ENCODE results near the gene SSR2. TPM values are rescaled to one million over a fixed set of nuclear protein-coding genes. Genes with fewer than 3 reads are reported as not detected.
"Not testable (repeated sequence)": the region's sequence is repeated elsewhere in the genome, so short reads cannot be mapped to it uniquely, and the experiment has no call there.

Gene SSR2
- total RNA-seq, 1 donor from 2014 or later, result 323 TPM

- peak in 1 of 2 donors; percentile 34 for DNase-seq (ENCODE audit: low read depth in 2 of 2)
These were observed 28.0 kb upstream of the SSR2 start for GRCh38 chr1:156048663-156049258.

DNA sequence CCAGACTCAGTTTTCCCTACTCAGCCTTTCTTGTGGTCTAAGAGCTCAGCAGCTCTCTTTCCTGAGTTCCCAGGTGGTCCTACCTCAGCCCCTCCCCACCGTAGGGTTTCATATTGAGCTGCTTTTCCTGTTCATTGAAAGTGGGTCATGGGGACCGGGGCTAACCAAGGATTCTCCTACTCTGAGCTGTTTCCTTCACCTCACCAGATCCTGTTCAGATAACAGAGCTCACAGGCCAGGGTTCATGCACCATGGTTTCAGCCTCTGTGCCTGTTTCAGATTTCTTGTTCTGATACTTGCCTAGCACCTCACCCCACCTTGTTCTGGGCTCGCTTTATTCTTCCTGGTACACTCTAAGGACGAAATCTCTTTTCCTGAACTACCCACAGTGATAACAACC, 24.3 kb upstream of the SSR2 start:
- no peak for DNase-seq (ENCODE audit: low read depth in 2 of 2)

GRCh38 chr1:156042828-156043227, 22.1 kb upstream of the SSR2 start:
- no peak for DNase-seq (ENCODE audit: low read depth in 2 of 2)

DNA sequence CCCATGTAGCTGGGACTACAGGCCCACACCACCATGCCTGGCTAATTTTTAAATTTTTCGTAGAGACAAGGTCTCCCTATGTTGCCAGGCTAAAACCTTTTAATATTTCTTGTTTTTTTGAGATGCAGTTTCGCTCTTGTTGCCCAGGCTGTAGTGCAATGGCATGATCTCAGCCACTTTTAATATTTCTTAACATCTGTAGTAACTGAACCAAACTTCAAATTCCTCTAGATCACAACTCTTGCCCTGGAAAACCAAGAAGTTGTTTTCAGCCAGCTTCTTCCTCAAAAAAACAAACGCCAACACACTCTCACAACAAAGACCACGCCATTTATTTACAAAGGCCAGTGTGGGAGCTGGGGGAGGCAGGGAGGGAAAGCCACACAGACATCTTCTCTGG, 14.2 kb upstream of the SSR2 start:
- DNase-seq (ENCODE audit: low read depth in 2 of 2), result not testable (repeated sequence)

DNA sequence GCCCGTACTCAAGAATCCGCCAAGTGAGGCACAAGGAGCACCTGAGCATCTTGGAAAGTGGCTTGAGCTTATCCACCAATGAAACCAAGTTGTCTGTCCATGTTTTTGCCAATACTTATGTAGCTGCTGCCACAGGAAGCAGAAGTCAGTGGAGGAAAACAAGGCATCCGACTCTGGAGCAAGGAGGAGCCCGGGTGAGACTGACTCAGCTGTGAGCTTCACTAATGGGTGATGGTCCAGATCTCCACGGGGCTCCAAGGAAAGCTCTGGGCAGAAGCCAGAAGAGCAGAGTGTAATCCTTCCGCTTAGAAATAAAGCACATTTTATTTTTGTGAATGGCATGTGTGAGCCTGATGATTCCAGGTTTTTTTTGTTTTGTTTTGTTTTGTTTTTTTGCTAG, 12.3 kb upstream of the SSR2 start:
- peak in 1 of 2 donors; percentile 53 for DNase-seq (ENCODE audit: low read depth in 2 of 2)

DNA sequence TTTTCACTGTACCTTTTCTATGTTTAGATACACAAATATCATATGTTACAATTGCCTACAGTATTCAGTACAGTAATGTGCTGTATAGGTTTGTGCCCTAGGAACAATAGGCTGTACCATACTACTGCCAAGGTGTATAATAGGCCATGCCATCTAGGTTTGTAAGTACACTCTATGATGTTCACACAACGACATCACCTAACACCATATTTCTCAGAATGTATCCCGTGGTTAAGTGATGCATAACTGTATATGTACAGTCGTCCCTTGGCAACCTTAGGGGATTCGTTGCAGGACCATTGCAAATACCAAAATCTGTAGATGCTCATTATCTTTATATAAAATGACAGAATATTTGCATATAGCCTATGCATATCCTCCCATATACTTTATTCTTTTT, 5.8 kb upstream of the SSR2 start:
- DNase-seq (ENCODE audit: low read depth in 2 of 2), result no peak

DNA sequence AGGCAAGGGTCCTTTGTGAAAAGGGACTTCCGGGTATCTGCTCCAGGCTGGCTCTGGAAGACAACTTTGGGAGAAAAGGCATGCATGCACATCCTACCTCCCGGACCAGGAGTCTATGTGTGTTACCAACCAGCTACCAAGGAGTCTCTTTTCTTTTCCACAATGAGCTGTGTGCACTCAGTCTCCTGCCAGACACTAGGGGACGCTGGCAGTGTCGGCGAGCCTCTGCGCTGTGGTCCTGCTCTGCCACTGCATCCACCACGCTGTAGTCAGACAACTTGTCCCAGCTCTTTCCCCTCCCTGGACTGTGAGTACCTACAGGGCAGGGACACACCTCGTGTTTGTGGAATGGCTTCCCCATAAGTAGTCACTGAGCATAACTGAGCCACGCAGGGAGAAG, 5.1 kb upstream of the SSR2 start:
- DNase-seq (ENCODE audit: low read depth in 2 of 2), result peak; percentile 52 to 76

DNA sequence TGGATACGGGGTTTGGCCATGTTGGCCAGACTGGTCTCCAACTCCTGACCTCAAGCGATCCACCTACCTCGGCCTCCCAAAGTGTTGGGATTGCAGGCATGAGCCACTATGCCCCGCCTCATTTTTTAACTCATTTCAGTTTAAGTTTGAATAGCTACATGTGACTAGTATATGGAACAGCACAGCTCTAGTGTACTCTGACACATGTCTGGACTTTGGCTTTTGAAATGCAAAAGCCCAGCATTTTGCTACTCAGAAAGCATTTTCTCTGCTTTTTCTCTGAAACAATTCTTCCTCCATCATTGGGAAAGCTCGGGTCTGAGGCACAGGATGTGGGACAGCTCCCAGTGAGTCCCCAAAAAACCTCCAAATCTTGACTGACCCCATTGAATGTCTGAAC, 4.0 kb upstream of the SSR2 start:
- DNase-seq (ENCODE audit: low read depth in 2 of 2), result no peak

- DNase-seq (ENCODE audit: low read depth in 2 of 2), result no peak
These were observed 1.2 kb upstream of the SSR2 start for GRCh38 chr1:156021954-156022353.

DNA sequence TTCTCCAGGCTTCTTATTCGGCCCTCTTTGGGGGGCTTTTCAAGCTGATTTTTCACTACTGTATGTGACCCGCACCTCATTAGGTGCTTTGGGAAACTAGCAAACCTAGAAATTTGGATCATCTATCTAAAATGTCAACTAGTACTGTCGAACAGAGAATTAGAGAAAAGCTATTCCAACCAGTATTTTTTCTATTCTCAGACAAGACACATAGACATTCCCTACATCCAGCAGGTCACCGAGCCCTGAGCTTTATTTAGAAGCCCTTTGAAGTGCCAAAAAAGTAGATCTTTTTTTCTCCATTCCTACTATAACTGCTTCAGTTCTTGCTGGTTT, 310 bp upstream of the SSR2 start:
- no peak for DNase-seq (ENCODE audit: low read depth in 2 of 2)

GRCh38 chr1:156019946-156020292, 832 bp downstream of the SSR2 start:
- DNase-seq (ENCODE audit: low read depth in 2 of 2), result no peak

- no peak for DNase-seq (ENCODE audit: low read depth in 2 of 2)
These were observed 5.9 kb downstream of the SSR2 start for GRCh38 chr1:156014829-156015228.

DNA sequence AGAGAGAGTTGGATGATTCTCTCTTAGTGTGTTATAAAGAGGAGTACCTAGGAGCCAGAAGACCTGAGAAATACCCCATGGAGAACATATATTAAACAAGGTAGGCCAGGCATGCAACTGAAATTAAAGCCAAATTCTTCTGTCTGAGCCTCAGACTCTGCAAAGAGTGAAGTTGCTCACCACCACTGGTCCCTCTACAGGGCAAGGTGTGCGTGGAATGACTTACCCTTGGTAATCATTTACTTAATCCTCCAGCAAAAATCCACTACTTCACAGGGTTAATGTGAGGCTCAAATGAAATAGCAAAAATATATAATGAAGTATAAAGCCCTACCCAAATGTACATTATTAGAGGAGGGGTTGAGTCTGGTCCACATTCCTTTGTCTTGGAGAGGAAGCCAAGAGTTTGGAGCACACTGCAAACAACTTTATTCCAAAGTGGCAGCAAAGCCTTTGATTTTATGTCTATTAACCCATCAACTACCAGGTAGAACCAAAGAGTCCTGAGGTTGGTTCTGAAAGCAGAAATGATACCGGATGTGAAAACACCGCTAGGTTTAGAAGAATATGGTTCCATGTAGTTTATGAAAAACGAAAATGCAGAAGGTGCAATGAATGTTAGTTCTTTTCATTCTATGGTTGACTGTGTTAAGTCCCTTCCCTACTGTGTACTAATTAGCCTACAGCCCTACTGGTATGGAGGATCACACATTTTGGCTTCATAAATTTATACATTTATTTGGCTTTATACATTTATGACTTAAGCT, 8.5 kb downstream of the SSR2 start:
- no peak for DNase-seq (ENCODE audit: low read depth in 2 of 2)

- DNase-seq (ENCODE audit: low read depth in 2 of 2), result no peak
These were observed 11.3 kb downstream of the SSR2 start for GRCh38 chr1:156009404-156009803.

- DNase-seq (ENCODE audit: low read depth in 2 of 2), result no peak
These were observed 13.9 kb downstream of the SSR2 start for GRCh38 chr1:156006666-156007376.

- DNase-seq (ENCODE audit: low read depth in 2 of 2), result no peak
These were observed 15.7 kb downstream of the SSR2 start for GRCh38 chr1:156004843-156005584.

- DNase-seq (ENCODE audit: low read depth in 2 of 2), result no peak
These were observed 16.9 kb downstream of the SSR2 start for GRCh38 chr1:156003923-156004188.

DNA sequence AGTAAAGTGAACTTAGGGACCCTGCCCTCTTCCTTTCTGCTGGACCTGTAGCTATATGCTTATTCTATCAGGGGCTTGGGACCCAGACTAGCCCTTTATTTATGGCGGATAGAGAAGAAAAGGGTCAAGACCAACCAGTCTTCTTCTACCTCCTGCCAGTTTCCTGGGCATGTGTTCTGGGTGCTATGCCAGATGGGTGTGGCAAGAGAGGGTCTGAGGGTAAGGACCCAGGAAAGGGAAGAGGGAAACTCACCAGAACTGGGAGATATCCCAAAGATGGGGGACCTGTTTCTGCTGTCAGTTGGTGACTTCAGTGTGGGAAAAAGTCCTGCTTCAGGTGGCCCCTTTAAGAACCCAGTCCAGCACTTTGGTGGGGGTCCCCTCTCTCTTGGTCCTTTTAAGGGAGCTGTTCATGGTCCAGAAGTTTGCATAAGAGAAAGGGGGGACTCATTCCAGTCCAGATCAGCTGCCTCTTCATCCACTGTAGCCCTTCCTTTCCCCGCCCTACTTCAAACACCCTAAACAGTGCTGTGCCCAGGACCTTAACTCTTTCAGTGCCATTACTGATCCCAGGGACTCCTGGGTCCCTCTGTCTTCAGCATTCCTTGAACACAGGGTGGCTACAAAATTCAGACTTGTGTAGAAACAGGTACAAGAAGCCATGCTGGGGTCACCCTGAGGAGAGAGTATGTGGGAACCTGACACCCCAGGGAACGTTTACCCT, 18.4 kb downstream of the SSR2 start:
- no peak for DNase-seq (ENCODE audit: low read depth in 2 of 2)

- no peak for DNase-seq (ENCODE audit: low read depth in 2 of 2)
These were observed 19.0 kb downstream of the SSR2 start for GRCh38 chr1:156001662-156002171.

DNA sequence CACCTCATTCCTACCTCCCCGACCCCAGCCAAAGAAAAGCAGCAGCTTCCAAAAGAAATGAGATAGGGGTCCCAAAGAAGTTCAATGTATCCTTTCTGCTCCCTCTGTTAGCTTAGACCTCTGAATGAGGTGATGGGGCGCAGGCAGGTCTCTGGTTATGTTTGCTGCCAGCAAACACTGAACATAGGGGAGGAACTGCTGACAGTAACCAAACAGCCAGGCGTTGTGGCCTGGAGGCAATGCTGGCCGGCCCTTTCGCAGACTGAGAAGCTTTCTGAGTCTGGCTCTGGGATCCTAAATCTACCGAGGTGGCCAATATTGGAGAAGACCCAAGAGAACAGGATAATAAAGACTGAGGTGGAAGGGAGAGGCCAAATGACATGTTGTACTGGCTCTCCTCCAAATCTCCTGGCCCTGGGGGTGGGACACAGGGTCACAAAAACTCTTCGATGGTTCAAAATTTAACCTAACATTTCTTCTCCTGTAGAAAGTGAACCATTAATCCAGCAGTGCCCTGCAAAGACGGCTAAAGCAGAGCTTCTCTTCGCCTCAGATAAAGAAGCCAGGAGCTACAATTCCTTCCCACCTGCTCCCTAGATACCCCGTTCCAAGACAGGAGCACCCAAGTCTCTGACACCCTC, 19.6 kb downstream of the SSR2 start:
- DNase-seq (ENCODE audit: low read depth in 2 of 2), result no peak

- DNase-seq (ENCODE audit: low read depth in 2 of 2), result no peak
These were observed 20.8 kb downstream of the SSR2 start for GRCh38 chr1:155999964-156000363.
